Measurements from ENCODE around the gene CDC45. TPM values are rescaled to one million over a fixed set of nuclear protein-coding genes. Genes with fewer than 3 reads are reported as not detected.

CDC45 gene
- polyA plus RNA-seq, 1 experiment, result 9.3 TPM

- no peak for TF ChIP-seq CTCF (IDR thresholded peaks at IDR 0.05; ENCODE audit: low read depth, low read length)
- ChIA-PET POLR2A (no interaction called here), CTCF (no interaction called here)
- DNase-seq (ENCODE audit: low read depth, low spot score), result no peak
- Histone ChIP-seq H3K9me3 (ENCODE audit: control insufficient read depth, insufficient read depth, low read length) (no peaks in the 10 kb centered on the region; the same call in 1 of the 2 replicates), H3K4me3 (ENCODE audit: low read depth, low read length) (no peak overlapping the region), H3K27me3 (ENCODE audit: control insufficient read depth, insufficient read depth, low read length) (peaks cover 23% of the 10 kb centered on the region), H3K27ac (ENCODE audit: low read depth, low read length) (no peak overlapping the region)
These were observed 45.5 kb downstream of the CDC45 start for GRCh38 chr22:19525116-19525660.

GRCh38 chr22:19525666-19526065, 45.9 kb downstream of the CDC45 start:
- ChIA-PET POLR2A (no interaction called here), CTCF (no interaction called here)
- peaks cover 25% of the 10 kb centered on the region for H3K27me3 ChIP-seq (ENCODE audit: control insufficient read depth, insufficient read depth, low read length)
- H3K4me3 ChIP-seq (ENCODE audit: low read depth, low read length), result no peak overlapping the region
- H3K9me3 ChIP-seq (ENCODE audit: control insufficient read depth, insufficient read depth, low read length), result no peaks in the 10 kb centered on the region; the same call in 1 of the 2 replicates
- H3K27ac ChIP-seq (ENCODE audit: low read depth, low read length), result no peak overlapping the region
- TF ChIP-seq CTCF (IDR thresholded peaks at IDR 0.05; ENCODE audit: low read depth, low read length), result no peak
- DNase-seq (ENCODE audit: low read depth, low spot score), result no peak

- H3K27ac ChIP-seq (ENCODE audit: low read depth, low read length), result no peak overlapping the region
- peaks cover 26% of the 10 kb centered on the region for H3K27me3 ChIP-seq (ENCODE audit: control insufficient read depth, insufficient read depth, low read length)
- no peak overlapping the region for H3K4me3 ChIP-seq (ENCODE audit: low read depth, low read length)
- TF ChIP-seq CTCF (IDR thresholded peaks at IDR 0.05; ENCODE audit: low read depth, low read length), result no peak
- no peaks in the 10 kb centered on the region; the same call in 1 of the 2 replicates for H3K9me3 ChIP-seq (ENCODE audit: control insufficient read depth, insufficient read depth, low read length)
- POLR2A ChIA-PET, result no interaction called here
- CTCF ChIA-PET, result no interaction called here
- no peak for DNase-seq (ENCODE audit: low read depth, low spot score)
These were observed 46.5 kb downstream of the CDC45 start for GRCh38 chr22:19526076-19526701.

- CTCF ChIA-PET, result no interaction called here
These were observed 47.0 kb downstream of the CDC45 start for GRCh38 chr22:19526702-19527111.

More at GRCh38 chr22:19526702-19527111, 47.0 kb downstream of the CDC45 start:
- no peak overlapping the region for H3K4me3 ChIP-seq (ENCODE audit: low read depth, low read length)
- H3K9me3 ChIP-seq (ENCODE audit: control insufficient read depth, insufficient read depth, low read length), result no peaks in the 10 kb centered on the region; the same call in 1 of the 2 replicates
- TF ChIP-seq CTCF (IDR thresholded peaks at IDR 0.05; ENCODE audit: low read depth, low read length), result no peak
- DNase-seq (ENCODE audit: low read depth, low spot score), result no peak
- POLR2A ChIA-PET, result no interaction called here
- H3K27ac ChIP-seq (ENCODE audit: low read depth, low read length), result no peak overlapping the region
- H3K27me3 ChIP-seq (ENCODE audit: control insufficient read depth, insufficient read depth, low read length), result peaks cover 26% of the 10 kb centered on the region

All from AG04450 (cell line).